ENCODE data around the gene ADARB2.
"Not testable (repeated sequence)": the region's sequence is repeated elsewhere in the genome, so short reads cannot be mapped to it uniquely, and the experiment has no call there.

ADARB2 gene

DNA sequence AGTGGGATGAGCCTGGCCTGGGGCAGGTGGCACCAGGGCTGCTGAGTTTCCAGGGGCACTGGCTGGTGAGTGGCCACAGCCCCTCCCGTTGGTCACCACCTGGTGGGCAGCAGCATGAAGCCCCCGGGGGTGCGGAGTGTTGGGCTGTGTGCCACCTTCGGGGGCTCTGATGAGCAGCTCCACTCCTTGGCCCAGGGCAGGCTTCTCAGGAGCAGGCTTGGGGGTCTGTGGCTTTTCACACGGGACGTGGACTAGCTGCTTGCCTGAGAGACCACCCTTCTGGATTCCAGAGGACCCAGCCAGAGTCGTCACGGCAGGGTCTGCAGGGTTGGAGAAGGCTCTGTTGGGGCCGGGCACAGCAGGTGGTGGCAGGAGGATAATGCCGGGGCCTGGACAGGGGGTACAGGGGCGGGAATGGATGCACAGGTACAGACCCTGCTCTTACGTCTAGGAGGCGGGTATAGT is 193.1 kb downstream of the ADARB2 start:
- DNase-seq (ENCODE audit: low read depth): no peak

DNA sequence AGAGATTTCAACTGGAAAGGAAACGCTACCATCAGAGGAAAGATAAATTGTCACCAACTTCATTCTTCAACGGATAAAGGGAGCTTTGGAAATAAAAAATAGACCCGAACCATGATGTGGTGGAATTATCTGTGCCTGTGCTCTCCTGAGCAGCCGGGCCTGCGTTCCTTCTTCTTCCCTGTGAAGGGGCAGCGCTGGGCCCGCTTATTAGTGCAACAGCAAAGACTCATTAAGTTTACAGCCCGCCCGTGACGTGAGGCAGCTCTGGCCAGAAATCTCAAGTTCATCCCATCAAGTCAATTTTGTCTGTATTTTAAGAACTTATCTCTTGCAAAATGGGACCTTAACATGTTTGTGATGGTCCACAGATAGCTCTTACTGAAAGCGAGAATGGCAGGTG is 193.7 kb downstream of the ADARB2 start:
- no peak for DNase-seq (ENCODE audit: low read depth)

DNA sequence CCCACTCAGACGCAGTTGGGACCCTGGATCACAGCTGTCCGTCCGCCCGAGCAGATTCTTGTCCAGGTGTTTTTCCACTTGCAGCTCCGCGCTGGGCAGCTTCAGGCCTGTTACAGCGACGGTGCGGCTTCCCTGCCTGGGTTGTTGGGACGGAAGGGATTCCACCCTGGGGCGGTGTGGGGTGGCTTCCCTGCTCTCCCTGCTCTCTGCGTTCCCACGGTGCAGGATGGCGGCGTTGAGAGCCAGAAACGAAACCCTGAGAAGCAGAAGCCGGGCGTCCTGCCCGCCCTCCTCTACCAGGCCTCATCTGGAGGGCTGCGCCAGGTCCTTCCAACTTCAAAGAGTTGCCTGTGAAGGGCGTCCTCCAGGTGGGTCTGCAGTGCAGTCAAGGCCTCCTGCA is 194.4 kb downstream of the ADARB2 start:
- DNase-seq (ENCODE audit: low read depth): no peak

DNA sequence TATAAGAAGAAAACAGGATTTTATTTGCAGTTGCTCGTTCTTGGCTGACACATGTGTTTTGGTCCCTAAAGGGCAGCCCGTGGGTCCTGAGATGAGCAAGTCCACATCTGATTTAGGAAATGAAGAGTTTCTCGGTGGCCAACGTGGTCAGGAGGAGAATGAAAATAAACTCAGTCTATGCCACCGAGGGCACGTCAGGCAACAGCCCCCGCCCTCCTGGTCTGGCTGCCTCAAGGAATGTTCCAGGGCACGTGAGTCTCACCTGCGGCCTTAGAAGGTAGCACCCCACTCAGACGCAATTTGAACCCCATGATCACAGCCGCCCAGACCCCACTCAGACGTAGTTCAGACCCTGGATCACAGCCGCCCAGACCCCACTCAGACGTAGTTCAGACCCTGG is 197.2 kb downstream of the ADARB2 start:
- no peak for DNase-seq (ENCODE audit: low read depth)

DNA sequence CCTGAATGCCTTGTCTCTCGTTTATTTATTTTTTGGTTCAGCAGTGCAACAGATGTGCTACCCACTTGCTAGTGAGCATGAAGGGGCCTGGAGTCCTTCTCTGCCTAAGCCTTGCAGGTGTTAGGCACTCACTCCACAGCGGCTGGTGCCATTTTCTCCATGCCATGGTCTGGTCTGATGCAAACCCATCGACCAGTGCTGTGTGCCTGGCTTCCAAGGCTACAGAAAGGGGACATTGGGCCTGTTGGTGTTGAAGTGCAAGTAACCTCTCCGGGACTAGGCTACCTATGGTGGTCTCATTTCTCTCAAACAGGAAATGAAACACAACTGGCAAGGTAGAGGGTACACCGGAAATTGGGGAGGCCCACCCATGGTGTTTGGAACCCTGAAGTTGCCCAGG is 198.1 kb downstream of the ADARB2 start:
- DNase-seq (ENCODE audit: low read depth): no peak

DNA sequence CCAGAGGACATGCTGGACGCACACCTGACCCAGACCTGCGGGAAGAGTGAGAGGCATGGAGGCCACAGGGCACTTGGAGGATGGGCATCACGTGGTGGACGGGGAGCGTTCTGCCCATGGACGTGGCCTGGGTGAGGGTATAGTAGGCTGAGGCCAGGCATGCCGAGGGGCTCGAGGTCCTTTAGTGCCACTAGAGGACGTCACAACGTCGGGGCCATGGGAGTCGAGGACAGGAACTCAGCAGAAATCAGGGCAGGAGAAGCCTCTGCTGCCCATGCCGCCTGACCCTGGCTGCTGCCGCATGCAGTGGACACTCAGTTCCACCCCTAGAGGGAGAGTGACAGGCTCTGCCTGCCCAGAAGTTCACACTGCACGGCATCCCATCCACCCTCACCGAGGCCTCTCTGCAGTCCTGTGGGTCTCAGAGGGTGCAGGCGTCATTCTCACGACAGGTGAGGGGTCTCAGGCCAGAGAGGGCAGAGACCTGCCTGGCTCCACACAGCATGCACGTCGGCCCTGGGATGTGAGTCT is 198.7 kb downstream of the ADARB2 start:
- DNase-seq (ENCODE audit: low read depth): no peak

DNA sequence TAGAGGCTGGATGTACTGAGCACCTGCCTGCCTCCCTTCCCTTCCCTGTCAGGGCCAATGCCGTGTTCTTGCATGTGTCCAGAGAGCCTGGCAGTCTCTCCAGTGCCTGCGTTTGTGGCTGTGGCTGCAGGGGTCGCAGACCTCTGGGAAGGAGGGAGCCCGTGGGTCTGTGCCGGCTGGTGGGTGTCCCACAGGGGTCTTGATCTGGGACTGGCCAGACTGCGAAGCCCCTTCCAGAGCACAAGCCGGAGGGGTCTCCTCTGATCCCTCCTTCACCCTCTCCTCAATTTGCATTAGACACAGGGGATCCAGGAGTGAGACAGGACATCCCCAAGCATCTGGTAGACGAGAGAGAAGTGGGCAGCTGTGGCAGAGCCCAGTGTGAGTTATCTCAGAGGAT is 199.2 kb downstream of the ADARB2 start:
- DNase-seq (ENCODE audit: low read depth): no peak

DNA sequence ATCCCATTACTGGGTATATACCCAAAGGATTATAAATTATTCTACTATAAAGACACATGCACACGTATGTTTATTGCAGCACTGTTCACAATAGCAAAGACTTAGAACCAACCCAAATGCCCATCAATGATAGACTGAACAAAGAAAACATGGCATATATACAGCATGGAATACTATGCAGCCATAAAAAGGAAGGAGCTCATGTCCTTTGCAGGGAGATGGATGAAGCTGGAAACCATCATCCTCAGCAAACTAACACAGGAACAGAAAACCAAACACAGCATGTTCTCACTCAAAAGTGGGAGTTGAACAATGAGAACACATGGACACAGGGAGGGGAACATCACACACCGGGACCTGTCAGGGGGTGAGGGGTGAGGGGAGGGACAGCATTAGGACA is 199.9 kb downstream of the ADARB2 start:
- DNase-seq (ENCODE audit: low read depth): not testable (repeated sequence)

DNA sequence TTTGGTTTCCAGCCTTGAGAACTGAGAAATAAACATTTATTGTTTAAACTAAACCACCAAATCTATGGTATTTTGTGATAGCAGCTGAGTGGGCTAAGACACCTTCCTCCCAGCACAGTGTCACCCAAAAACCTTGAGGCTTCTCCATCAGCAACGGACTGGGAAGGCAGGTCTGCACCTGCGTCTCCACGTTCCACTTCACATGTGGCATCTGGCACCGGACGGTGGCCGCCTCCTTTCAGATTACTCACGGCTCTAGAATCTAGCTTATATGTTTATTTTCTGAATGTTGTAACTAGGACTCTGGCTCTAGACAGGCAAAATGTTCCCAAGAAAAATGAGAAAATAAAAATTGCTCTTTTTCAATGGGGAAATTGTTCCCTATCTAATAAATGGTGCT is 201.0 kb downstream of the ADARB2 start:
- DNase-seq (ENCODE audit: low read depth): no peak

DNA sequence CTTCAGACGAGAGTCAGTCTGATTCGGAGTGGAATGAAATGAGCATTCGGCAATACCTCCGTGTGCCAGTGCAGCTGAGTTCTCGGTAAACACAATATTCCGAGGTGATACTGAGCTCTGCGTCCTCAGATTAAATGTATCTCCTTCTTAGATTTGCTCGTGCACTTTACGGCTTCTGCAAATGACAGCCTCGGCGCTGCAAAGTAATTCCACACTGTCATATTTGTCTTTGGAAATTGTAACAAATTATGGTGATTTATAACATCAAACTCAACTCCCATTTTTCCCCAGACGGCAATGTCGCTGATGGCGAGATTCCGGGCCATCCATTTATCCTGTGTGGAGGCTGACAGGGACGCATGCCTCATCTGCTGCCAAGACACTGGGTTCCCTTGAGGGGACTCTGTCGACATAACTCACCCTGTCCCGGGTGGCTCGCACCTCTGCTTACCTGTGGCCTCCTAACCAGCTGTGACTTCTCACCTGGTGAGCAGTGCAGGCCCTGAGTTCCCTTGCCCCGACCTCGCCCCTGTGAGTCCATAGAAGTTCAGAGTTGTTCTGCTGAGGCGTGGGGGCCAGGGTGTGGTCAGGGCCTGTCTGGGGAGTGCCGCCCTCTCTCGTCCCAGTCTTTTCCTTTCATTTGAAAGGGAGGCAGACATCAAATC is 201.9 kb downstream of the ADARB2 start:
- no peak for DNase-seq (ENCODE audit: low read depth)

DNA sequence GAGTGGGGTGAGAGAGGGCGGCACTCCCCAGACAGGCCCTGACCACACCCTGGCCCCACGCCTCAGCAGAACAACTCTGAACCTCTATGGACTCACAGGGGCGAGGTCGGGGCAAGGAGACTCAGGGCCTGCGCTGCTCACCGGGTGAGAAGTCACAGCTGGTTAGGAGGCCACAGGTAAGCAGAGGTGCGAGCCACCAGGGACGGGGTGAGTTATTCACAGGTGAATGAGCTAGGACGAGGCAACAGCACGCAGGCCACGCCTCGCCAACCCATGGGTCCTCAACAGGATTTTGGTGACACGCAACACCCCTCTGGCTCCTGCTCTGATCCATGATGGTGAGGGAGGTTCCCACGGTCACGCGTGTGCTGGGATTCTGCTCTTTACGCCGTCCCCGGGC is 202.5 kb downstream of the ADARB2 start:
- no peak for DNase-seq (ENCODE audit: low read depth)

DNA sequence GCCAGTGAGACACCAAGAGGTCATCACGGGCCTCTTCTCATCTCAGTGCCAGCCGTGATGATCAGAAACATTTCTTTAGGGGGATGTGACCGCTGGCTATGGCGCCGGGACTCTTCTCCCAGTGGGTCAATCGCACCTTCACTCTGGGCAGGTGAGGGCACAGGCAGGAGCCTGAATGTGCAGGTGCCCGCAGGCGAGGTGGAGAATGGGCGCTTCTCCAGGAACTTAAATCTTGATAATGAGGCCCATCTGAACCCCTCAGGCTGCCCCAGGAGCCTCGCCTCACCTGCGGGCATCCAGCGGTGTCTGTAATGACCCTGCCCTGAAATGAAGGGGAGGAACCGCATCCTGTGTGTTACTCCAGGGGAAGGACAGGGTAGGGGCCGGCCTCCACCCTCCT is 204.7 kb downstream of the ADARB2 start:
- DNase-seq (ENCODE audit: low read depth): no peak

DNA sequence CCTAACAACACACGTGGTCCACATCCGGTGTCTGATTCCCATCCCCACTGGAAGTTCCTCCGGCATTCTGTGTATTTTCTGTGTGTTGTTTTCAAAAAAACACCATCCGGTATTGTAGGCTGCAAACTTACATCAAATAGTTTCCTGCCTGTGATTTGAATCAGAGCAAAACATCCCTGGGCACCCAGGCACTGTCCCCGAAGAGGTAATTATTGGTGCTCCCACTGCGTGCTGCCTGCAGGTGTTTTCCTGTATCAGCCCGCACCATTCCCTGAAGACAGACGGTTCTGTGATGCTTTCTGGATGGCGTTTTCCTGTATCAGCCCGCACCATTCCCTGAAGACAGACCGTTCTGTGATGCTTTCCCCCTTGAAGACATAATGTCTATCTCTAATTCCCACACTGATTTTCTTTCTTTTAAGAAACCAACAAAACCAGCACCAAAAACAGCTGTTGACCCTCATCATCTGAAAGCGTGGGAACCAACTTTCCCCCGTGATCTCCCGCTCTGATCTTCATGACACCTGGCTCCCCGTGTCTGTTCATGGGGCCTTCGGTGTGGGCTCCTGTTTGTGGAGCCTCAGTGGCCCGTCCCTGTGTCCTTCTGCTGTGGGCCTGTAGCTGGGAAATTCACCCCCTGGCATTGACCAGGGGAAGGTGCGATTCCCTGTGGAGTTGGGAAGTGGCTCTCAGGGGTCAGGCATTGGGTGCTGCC is 205.3 kb downstream of the ADARB2 start:
- no peak for DNase-seq (ENCODE audit: low read depth)

DNA sequence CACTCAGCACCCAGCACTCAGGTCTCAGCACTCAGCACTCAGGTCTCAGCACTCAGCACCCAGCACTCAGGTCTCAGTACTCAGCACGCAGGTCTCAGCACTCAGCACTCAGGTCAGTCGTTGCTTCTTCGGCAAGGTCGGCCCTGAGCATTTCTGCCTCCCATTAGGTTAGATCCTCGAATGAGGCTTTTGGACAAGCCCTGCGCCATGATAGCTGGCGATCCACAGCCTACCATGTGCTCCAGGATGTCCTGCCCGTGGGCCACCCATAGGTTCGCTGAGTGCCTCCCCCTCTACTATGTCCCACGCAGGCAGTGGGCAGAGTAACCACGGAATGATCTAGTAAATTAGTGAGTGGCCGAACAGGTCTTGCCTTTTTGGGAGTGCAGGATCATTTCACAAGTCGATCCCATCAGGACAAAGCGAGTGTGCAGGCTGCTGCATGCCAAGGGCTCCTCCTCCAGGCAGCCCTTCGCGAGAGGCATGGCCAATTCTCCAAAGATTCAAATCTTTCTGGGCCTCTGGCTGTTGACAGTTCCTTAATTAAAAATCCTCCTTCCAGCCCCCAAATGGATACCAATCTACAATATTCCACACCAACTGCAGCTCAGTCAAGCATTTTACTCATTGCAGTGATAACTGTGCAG is 206.3 kb downstream of the ADARB2 start:
- no peak for DNase-seq (ENCODE audit: low read depth)

DNA sequence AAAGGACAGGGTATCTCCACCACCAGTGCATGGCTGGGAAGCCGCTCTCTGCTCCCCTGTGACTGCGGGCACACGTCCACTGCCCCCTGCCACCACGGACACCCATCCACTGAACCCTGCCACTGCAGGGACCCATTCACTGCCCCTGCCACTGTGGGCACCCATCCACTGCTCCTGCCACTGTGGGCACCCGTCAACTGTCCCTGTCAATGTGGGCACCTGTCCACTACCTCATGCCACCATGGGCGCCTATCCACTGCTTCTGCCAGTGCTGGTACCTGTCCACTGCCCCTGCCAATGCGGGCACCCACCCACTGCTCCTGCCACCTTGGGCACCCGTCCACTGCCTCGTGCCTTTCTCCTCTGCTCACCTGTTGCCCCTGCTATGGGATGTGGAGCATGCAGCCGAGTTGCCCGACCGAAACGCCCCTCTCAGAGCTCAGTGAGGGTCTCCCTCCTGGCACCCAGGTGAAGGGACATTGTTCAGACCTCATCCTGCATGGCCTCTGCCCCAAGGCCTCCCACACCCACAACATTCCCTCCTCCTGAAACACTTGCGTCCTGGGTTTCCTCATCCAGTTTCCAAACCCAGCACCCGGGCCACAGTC is 207.4 kb downstream of the ADARB2 start:
- DNase-seq (ENCODE audit: low read depth): no peak

DNA sequence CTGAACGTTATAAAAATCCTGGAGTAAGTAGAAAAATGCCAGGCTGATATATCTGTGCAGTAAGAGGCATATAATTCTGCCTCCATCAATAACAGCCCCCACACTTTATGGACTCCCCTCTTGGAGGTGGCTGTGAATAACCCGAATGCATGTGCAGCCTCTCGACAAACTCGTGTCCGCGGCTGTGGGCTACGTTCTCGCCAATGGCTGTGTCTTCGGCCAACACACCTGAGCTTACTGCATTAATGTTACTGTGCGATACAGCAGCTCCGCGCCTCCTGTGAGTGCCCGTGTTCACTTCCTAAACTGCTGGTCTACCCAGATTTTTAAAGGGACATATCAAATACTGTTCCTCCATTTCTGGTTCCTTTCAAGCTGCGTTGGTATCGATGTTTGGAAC is 209.4 kb downstream of the ADARB2 start:
- no peak for DNase-seq (ENCODE audit: low read depth)

DNA sequence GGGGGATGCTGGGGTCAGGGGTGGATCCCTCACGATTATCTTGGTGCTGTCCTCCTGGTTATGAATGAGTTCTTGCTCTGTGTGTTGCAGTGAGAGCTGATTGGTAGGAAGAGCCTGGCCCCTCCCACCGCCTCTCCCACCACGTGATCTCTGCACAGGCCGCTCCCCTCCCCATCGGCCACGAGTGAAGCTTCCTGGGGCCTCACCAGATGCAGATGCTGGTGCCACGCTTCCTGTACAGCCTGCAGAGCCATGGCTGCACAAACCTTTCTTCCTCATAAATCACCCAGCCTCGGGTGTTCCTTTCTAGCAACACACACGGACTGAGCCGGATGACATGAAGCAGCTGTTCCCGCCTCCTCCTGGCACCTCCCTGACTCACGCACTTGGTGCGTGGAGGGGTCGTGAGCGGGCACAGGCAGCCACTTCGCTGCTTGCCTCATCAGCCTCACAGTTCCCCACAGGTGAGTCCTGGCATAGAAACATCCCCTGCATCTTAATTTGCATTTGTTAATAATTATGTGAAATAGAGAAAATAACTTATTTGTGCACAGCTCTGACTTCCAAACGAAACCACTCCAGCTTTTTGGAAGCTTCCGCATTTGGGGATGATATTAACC is 210.8 kb downstream of the ADARB2 start:
- DNase-seq (ENCODE audit: low read depth): no peak

DNA sequence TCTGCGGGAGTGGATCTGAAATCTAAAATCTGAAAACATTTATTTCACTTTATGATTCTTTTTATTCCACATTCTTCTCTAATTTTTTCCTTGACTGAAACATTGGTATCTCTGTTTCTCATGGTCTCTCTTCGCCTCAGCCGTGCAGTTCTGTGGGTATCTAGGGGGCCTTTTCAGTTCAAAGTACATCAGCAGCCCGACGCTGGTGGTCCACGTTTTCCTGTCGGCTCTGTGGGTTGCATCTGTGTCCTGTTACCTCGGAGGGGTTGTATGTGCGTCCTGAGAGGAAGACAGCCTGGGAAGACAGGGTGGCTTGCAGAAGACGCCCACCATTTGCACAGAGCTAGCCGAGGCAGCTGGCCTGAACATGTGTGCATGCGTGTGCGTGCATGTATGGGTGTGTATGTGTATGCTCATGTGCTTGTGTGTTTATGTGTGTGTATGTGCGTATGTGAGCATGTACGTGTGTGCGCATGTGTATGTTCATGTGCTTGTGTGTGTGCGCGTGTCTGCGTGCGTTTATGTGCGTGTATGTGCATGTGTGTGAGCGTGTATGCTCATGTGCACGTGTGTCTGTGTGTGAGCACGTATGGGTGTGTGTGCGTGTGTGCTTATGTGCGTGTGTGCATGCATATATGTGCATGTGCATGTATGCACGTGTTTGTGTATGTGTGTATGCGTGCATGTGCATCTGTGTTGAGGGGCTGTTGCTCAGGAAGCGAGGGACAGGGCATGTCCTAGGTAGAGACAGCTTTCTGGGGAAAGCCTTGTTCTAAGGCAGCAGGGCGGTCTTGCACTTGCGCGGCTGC is 211.8 kb downstream of the ADARB2 start:
- no peak for DNase-seq (ENCODE audit: low read depth)

DNA sequence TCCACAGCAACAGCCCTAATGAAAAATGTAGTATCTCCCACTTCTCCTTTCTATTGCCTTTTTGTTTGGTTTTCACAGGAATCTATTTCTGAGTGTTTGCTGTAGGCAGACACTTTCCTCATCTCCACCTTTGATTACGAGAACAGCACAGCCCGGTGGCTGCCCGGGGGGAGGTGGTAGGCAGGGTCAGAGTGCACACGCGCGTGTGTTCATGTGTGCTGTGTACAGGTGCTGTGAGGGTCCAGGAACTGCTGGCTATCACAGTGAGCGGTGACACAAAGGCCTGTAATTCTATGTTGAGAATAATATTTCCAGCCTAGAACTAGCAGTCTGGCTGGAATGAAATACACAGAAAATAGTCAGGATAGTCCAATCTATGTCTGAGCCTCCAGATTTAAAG is 212.8 kb downstream of the ADARB2 start:
- DNase-seq (ENCODE audit: low read depth): no peak

DNA sequence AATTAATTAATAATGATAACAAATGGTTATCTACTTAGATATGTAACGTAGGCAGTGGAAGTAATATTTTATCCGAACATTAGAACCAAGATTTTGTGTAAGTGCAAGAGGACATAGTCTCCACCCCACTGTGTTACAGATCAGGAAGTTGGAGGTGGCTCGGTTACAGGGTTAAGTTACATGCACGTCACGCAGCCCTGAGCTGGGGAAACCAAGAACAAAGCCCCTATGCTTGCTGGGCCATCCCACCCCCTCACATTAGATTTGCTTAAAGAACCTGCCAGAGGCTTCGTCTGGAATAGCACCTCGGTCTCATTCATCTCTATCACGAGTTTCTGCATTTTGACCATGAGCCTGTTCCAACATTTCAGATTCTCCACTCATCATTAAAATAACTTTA is 214.1 kb downstream of the ADARB2 start:
- no peak for DNase-seq (ENCODE audit: low read depth)

DNA sequence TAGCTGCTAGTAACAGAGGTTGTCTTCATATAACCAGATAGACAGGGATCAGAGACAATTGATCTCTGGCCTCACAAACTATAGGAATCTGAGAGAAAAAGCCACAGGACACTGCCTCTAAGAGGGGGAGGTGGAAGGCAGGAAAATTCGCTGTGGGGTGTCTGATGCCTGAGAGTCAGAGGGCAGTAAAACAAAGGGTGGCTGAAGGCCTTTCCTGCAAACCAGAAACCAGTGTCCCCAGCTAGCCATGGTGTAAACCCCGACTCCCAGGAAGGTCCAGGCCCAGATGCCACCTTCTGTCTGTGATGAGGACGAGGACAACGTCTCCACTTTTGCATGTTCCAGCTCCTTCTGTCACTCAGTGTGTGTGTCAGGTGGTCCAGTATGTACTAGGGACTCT is 215.1 kb downstream of the ADARB2 start:
- no peak for DNase-seq (ENCODE audit: low read depth)
